H1 (cell line): ENCODE measurements around the gene CDK4.

Experiments used
- BACH1 ChIP-seq: IDR thresholded peaks from 2 replicates; pipeline ENCODE4 v1.6.1; 2012; ENCODE audit warnings: low read length, improper control_type of control experiment
- BCL11A ChIP-seq, 2 experiments: IDR thresholded peaks; one replicate each; pipeline ENCODE4 v1.6.1; 2011; ENCODE audit warnings: low read depth in 2 of 2, low read length in 2 of 2, mild to moderate bottlenecking in 2 of 2
- CBX8 ChIP-seq: fragments of 300-800, 300-1000 bp; sonication (generic); IDR thresholded peaks from 2 replicates; pipeline ENCODE4 v1.7.1; 2016; ENCODE audit warnings: low read depth, low read length, borderline replicate concordance
- CEBPB ChIP-seq: IDR thresholded peaks from 2 replicates; pipeline ENCODE4 v1.6.1; 2012; ENCODE audit warnings: low read depth, low read length
- CTCF ChIP-seq, 3 experiments: IDR thresholded peaks; 1 replicate in 2 of 3; 2 replicates in 1 of 3; pipeline versions ENCODE4 v1.5.1 to v1.6.1; 2011; ENCODE audit warnings: low read length in 3 of 3, mild to moderate bottlenecking in 3 of 3, inconsistent platforms in 2 of 3, low read depth in 1 of 3, moderate library complexity in 1 of 3; ENCODE audit not compliant: insufficient read depth in 1 of 3; ENCODE audit errors: control extremely low read depth in 1 of 3
- EP300 ChIP-seq, 2 experiments: IDR thresholded peaks; 1 replicate in 1 of 2; 2 replicates in 1 of 2; pipeline ENCODE4 v1.6.1; 2011 to 2012; ENCODE audit warnings: low read depth in 2 of 2, low read length in 2 of 2, mild to moderate bottlenecking in 2 of 2, borderline replicate concordance in 1 of 2, inconsistent platforms in 1 of 2, moderate library complexity in 1 of 2
- EZH2 ChIP-seq: fragments of 200-600 bp; sonication (generic); IDR thresholded peaks from 2 replicates; pipeline ENCODE4 v1.7.1; 2012; ENCODE audit warnings: low read depth, mild to moderate bottlenecking, moderate library complexity, low read length, inconsistent platforms; ENCODE audit not compliant: severe bottlenecking
- HDAC6 ChIP-seq: IDR thresholded peaks from one replicate; pipeline ENCODE4 v1.7.1; 2012; ENCODE audit warnings: low read depth, mild to moderate bottlenecking, inconsistent platforms, low read length, moderate library complexity
- POLR2A ChIP-seq, 2 experiments: IDR thresholded peaks; 1 replicate in 1 of 2; 2 replicates in 1 of 2; pipeline ENCODE4 v1.6.1; 2011; ENCODE audit warnings: low read depth in 2 of 2, low read length in 2 of 2, mild to moderate bottlenecking in 2 of 2; ENCODE audit errors: control extremely low read depth in 1 of 2
- POLR2AphosphoS5 ChIP-seq: IDR thresholded peaks from 2 replicates; pipeline ENCODE4 v1.6.1; 2011; ENCODE audit warnings: low read depth, low read length
- TCF12 ChIP-seq: IDR thresholded peaks from 2 replicates; pipeline ENCODE4 v1.6.1; 2011; ENCODE audit warnings: low read depth, mild to moderate bottlenecking, low read length
- USF2 ChIP-seq: IDR thresholded peaks from 2 replicates; pipeline ENCODE4 v1.6.1; 2011; ENCODE audit warnings: low read length, improper control_type of control experiment
- YY1 ChIP-seq: IDR thresholded peaks from 2 replicates; pipeline ENCODE4 v1.6.1; 2011; ENCODE audit warnings: low read depth, mild to moderate bottlenecking, low read length

GRCh38 chr12:57733928-57734327 lies 18.2 kb downstream of the CDK4 start:
- no peak for TF ChIP-seq POLR2A (IDR thresholded peaks at IDR 0.05; ENCODE audit: control extremely low read depth in 1 of 2, low read depth in 2 of 2, low read length in 2 of 2)
- no peak for TF ChIP-seq EZH2
- no peak for TF ChIP-seq EP300 (IDR thresholded peaks at IDR 0.05; ENCODE audit: borderline replicate concordance in 1 of 2, low read depth in 2 of 2, low read length in 2 of 2)
- TF ChIP-seq YY1: no peak
- no peak for TF ChIP-seq CBX8
- no peak for TF ChIP-seq BACH1
- no peak for TF ChIP-seq CTCF (IDR thresholded peaks at IDR 0.05; ENCODE audit: control extremely low read depth in 1 of 3, insufficient read depth in 1 of 3, low read depth in 1 of 3, low read length in 3 of 3)
- no peak for TF ChIP-seq CEBPB
- no peak for TF ChIP-seq POLR2AphosphoS5
- TF ChIP-seq HDAC6: no peak
- TF ChIP-seq TCF12: no peak
- TF ChIP-seq USF2: no peak
- no peak for TF ChIP-seq BCL11A (IDR thresholded peaks at IDR 0.05; ENCODE audit: low read depth in 2 of 2, low read length in 2 of 2)
